OCI-M1 (cell line): ENCODE data around the gene ANO9.

ENCODE experiments used
- DNase-seq: peaks from one replicate; lab custom pipeline; 2025; lab: John Stamatoyannopoulos, UW

The ANO9 gene

DNA sequence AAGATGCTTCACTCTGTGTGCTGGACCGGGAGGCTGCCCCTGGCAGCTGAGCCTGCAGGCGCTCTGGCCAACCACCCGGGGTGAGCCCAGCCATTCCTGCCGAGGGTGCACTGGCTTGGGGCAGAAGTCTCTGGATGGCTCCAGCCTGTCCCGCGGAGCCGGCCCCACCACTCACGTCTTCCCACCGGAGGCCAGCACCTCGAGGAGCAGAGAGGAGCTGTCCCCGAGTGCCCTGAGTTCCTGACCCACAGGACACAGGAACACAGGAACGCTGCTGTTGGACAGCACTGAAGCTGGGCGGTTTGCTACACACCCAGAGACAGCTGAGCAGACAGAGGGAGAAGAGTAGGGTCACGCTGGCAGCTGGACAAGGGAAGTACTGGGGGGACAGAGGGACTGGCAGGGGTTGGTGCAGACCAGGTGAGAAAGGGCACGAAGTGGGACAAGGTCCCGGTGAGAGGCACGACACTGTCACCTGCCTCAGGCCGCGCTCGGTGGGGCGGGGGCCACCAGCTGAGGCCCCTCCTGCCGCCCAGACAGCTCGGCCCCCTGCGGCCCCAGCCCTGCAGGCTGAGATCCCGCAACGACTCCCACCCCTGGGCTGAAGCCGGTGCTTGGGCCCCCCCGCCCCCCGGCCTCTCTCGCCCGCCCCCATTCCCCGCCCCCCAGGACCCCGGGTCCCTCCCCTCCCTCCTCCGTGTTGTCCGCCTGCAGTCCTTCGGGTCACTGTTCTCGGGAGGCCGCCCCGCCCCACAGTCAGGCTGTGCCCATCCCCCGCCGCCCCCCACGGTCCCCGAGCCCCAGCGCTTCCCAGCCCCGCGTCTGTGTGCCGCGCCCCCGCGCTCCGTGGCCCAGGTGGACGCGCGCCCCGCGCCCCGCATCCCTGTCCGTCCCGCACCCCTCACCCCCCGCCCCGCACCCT is 73.1 kb downstream of the ANO9 start:
- no peak for DNase-seq

- DNase-seq: no peak
Observed at GRCh38 chr11:367956-368413, 73.8 kb downstream of the ANO9 start.
